WI38 (cell line): ENCODE measurements around the gene DNAL4.

ENCODE experiments used
- H3K4me3 ChIP-seq: 2 replicates; pipeline ENCODE4 v1.5.1; 2011; ENCODE audit warnings: low read depth, mild to moderate bottlenecking, control low read depth, low read length
- TF ChIP-seq, protein P1 (sequence below): IDR thresholded peaks from 2 replicates; pipeline ENCODE4 v1.5.1; 2012; ENCODE audit warnings: low read depth, mild to moderate bottlenecking, control low read depth, low read length

Gene DNAL4

GRCh38 chr22:38767313-38767712 lies 26.6 kb downstream of the DNAL4 start:
- TF ChIP-seq, protein P1, sequence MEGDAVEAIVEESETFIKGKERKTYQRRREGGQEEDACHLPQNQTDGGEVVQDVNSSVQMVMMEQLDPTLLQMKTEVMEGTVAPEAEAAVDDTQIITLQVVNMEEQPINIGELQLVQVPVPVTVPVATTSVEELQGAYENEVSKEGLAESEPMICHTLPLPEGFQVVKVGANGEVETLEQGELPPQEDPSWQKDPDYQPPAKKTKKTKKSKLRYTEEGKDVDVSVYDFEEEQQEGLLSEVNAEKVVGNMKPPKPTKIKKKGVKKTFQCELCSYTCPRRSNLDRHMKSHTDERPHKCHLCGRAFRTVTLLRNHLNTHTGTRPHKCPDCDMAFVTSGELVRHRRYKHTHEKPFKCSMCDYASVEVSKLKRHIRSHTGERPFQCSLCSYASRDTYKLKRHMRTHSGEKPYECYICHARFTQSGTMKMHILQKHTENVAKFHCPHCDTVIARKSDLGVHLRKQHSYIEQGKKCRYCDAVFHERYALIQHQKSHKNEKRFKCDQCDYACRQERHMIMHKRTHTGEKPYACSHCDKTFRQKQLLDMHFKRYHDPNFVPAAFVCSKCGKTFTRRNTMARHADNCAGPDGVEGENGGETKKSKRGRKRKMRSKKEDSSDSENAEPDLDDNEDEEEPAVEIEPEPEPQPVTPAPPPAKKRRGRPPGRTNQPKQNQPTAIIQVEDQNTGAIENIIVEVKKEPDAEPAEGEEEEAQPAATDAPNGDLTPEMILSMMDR: no peak
- no peak overlapping the region for H3K4me3 ChIP-seq

DNA sequence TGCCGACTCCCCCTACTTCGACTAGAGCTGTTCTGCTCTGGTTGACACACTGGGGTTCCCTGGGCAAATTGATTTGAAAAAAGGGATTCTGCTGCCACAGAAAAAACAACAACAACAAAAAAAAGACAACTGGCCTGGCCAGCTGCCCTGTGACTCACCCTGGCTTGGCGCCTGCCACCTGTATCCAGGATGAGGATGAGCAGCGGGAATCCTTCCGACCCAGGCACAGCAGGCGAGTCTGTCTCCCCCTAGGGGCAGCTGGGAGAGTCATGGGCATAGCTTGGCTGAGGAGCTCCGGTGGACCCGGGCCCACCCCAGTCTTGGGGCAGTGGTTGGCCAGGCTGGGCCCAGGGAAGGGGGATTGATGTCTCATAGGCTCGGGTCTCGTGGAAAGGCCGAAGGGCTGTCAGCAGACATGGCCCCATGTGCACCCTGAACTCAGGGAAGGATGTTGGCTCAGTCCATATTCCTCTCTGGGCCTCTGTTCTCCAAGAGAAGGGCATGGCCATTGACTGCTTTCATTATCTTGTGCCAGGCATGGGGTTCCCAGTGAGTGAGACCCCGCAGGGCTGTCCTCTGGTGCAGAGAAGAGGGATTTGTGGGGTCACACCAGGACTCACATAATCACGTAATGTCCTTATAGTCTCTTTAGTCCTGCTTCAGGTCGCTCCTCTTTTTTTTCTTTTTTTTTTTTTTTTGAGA lies 27.7 kb downstream of the DNAL4 start:
- TF ChIP-seq, protein P1: peak; percentile 91
- no peak overlapping the region for H3K4me3 ChIP-seq

- no peak overlapping the region for H3K4me3 ChIP-seq
- TF ChIP-seq, protein P1: no peak
Measured at GRCh38 chr22:38762551-38762983, 31.4 kb downstream of the DNAL4 start.

DNA sequence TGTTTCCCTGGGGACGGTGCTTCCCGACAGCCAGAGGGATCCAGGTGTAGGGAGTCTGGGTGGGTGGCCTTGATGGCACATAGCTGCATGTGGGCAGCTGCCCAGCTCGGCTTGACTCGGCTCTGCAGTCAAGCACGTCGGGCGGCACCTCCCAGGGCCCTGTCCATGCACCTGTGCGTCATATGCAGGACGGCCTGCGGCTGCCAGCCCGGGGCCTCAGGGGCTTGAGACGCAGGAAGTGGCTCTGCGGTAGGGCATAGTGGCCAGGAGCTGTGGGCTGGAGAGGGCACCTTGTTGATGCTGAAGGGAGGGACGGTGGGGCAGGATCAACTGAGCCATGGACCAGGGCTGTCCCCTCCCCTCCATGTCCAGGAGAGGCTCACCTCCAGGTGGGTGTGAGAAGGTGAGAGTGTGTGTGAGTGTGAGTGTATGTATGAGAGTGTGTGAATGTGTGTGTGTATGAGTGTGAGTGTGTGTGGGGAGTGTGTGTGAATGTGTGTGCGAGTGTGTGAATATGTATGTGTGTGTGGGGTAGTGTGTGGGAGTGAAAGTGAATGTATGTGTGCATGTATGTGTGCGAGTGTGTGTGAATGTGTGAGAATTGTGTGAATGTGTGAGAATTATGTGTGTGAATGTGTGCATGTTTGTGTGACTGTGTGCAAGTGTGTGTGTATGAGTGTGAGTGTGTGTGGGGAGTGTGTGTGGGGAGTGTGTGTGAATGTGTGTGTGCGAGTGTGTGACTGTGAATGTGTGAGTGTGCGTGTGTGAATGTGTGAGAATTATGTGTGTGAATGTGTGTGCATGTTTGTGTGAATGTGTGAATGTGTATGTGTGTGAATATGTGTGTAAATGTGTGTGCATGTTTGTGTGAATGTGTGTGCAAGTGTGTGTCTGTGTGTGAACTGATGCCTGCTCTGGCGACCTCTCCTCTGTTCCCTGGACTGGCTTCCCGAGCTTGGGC lies 32.5 kb downstream of the DNAL4 start:
- TF ChIP-seq, protein P1: no peak
- H3K4me3 ChIP-seq: no peak overlapping the region

GRCh38 chr22:38760477-38761201 lies 33.3 kb downstream of the DNAL4 start:
- no peak overlapping the region for H3K4me3 ChIP-seq
- TF ChIP-seq, protein P1: no peak

GRCh38 chr22:38759005-38759404 lies 34.9 kb downstream of the DNAL4 start:
- no peak overlapping the region for H3K4me3 ChIP-seq
- TF ChIP-seq, protein P1: no peak
